WTC11 (cell line): ENCODE data around the gene IQGAP2. TPM values are rescaled to one million over a fixed set of nuclear protein-coding genes. Genes with fewer than 3 reads are reported as not detected.

Experiments
- ATAC-seq: fragments of 200-7000 bp; cut with Tn5 transposase; 2 replicates; pipeline ENCODE4 v1.10.0; 2021; ENCODE audit warnings: mild to moderate bottlenecking, moderate library complexity
- CTCF ChIA-PET: fragments of 300-600 bp; sonication (Branson Sonifier 250); formaldehyde crosslinking; loops from one replicate; lab custom pipeline; 2021; ENCODE audit warnings: antibody characterized with exemption; lab: Charles Lee
- POLR2A ChIA-PET: fragments of 350-600 bp; sonication (Branson Sonifier 250); formaldehyde crosslinking; loops from one replicate; lab custom pipeline; 2021; ENCODE audit warnings: antibody characterized with exemption; lab: Charles Lee
- DNase-seq: peaks from one replicate; pipeline ENCODE4 v3.0.0; 2021; ENCODE audit warnings: low spot score
- H3K27ac Mint-ChIP-seq: 2 replicates; pipeline ENCODE4 v1.8.0; 2021; ENCODE audit warnings: mixed read lengths
- H3K27me3 Mint-ChIP-seq: 2 replicates; pipeline ENCODE4 v1.8.0; 2021; ENCODE audit warnings: low read depth, mild to moderate bottlenecking, moderate library complexity, mixed read lengths
- H3K36me3 Mint-ChIP-seq: 2 replicates; pipeline ENCODE4 v1.8.0; 2021; ENCODE audit warnings: mixed read lengths
- H3K4me1 Mint-ChIP-seq: 2 replicates; pipeline ENCODE4 v1.8.0; 2022; ENCODE audit warnings: mixed read lengths
- H3K4me3 Mint-ChIP-seq: 2 replicates; pipeline ENCODE4 v1.8.0; 2021; ENCODE audit warnings: mild to moderate bottlenecking, moderate library complexity, mixed read lengths
- H3K9me3 Mint-ChIP-seq: 2 replicates; pipeline ENCODE4 v1.8.0; 2021; ENCODE audit warnings: mixed read lengths
- ELF4 ChIP-seq: sonication (generic); formaldehyde crosslinking; IDR thresholded peaks from 2 replicates; pipeline ENCODE4 v1.8.1; 2022; ENCODE audit warnings: low read depth, mild to moderate bottlenecking, moderate library complexity, missing genetic modification reagents
- FOXJ3 ChIP-seq: sonication (generic); formaldehyde crosslinking; IDR thresholded peaks from 2 replicates; pipeline ENCODE4 v1.9.0; 2021; ENCODE audit warnings: missing genetic modification reagents, mild to moderate bottlenecking, borderline replicate concordance
- GRHL2 ChIP-seq: fragments of 250-450 bp; sonication (Bioruptor Pico); IDR thresholded peaks from 2 replicates; pipeline ENCODE4 v1.8.0; 2022; ENCODE audit warnings: mild to moderate bottlenecking, moderate library complexity; ENCODE audit not compliant: insufficient replicate concordance, severe bottlenecking
- IRF2 ChIP-seq: sonication (generic); formaldehyde crosslinking; IDR thresholded peaks from 2 replicates; pipeline ENCODE4 v1.8.0; 2022; ENCODE audit warnings: low read depth, missing genetic modification reagents, borderline replicate concordance
- NFATC4 ChIP-seq: fragments of 250-450 bp; sonication (Bioruptor Pico); IDR thresholded peaks from 2 replicates; pipeline ENCODE4 v1.9.0; 2021; ENCODE audit warnings: mild to moderate bottlenecking
- NFYB ChIP-seq: sonication (generic); formaldehyde crosslinking; conservative IDR thresholded peaks from 2 replicates; pipeline ENCODE4 v1.8.0; 2022; ENCODE audit warnings: low read depth, missing genetic modification reagents
- NR1H2 ChIP-seq: sonication (generic); formaldehyde crosslinking; IDR thresholded peaks from 2 replicates; pipeline ENCODE4 v1.9.0; 2021; ENCODE audit warnings: mild to moderate bottlenecking, moderate library complexity, missing genetic modification reagents
- NR2C2 ChIP-seq: sonication (generic); formaldehyde crosslinking; IDR thresholded peaks from 2 replicates; pipeline ENCODE4 v1.8.0; 2022; ENCODE audit warnings: mild to moderate bottlenecking, missing genetic modification reagents
- RELA ChIP-seq: sonication (generic); formaldehyde crosslinking; IDR thresholded peaks from 2 replicates; pipeline ENCODE4 v1.8.1; 2022; ENCODE audit warnings: missing genetic modification reagents, mild to moderate bottlenecking, borderline replicate concordance
- TEAD4 ChIP-seq: sonication (generic); formaldehyde crosslinking; IDR thresholded peaks from 2 replicates; pipeline ENCODE4 v1.8.0; 2022; ENCODE audit warnings: mild to moderate bottlenecking, missing genetic modification reagents
- TP53 ChIP-seq: sonication (generic); formaldehyde crosslinking; IDR thresholded peaks from 2 replicates; pipeline ENCODE4 v1.8.1; 2023; ENCODE audit warnings: mild to moderate bottlenecking, missing genetic modification reagents
- ZNF263 ChIP-seq: sonication (generic); formaldehyde crosslinking; IDR thresholded peaks from 2 replicates; pipeline ENCODE4 v1.8.1; 2022; ENCODE audit warnings: low read depth, mild to moderate bottlenecking, moderate library complexity, missing genetic modification reagents
- ZNF416 ChIP-seq: fragments of 250-450 bp; sonication (Bioruptor Pico); IDR thresholded peaks from 2 replicates; pipeline ENCODE4 v1.9.0; 2021; ENCODE audit warnings: mild to moderate bottlenecking, inconsistent platforms
- total RNA-seq: library from RNA; stranded (reverse); gene quantifications from 3 replicates; pipeline ENCODE4 v1.2.3, GENCODE V29; 2021
- TF ChIP-seq, protein P1 (sequence below): sonication (generic); formaldehyde crosslinking; IDR thresholded peaks from 2 replicates; pipeline ENCODE4 v1.8.0; 2022; ENCODE audit warnings: mild to moderate bottlenecking, missing genetic modification reagents
- TF ChIP-seq, protein P2 (sequence below): sonication (generic); formaldehyde crosslinking; IDR thresholded peaks from 2 replicates; pipeline ENCODE4 v1.8.1; 2023; ENCODE audit warnings: mild to moderate bottlenecking, missing genetic modification reagents
- TF ChIP-seq, protein P3 (sequence below): fragments of 250-450 bp; sonication (Bioruptor Pico); IDR thresholded peaks from 2 replicates; pipeline ENCODE4 v1.9.0; 2021; ENCODE audit warnings: mild to moderate bottlenecking
- TF ChIP-seq, protein P4 (sequence below): fragments of 200-600 bp; IDR thresholded peaks from 2 replicates; pipeline ENCODE4 v1.8.0; 2022; ENCODE audit warnings: antibody characterized with exemption
- TF ChIP-seq, protein P5 (sequence below): sonication (generic); formaldehyde crosslinking; conservative IDR thresholded peaks from 2 replicates; pipeline ENCODE4 v1.8.1; 2023; ENCODE audit warnings: mild to moderate bottlenecking, low read depth, missing genetic modification reagents, moderate library complexity
- TF ChIP-seq, protein P6 (sequence below): fragments of 250-450 bp; sonication (Bioruptor Pico); IDR thresholded peaks from 2 replicates; pipeline ENCODE4 v2.1.2; 2022; ENCODE audit warnings: mild to moderate bottlenecking, moderate library complexity
- TF ChIP-seq, protein P7 (sequence below): fragments of 250-450 bp; sonication (Bioruptor Pico); IDR thresholded peaks from 2 replicates; pipeline ENCODE4 v1.9.0; 2021; ENCODE audit warnings: mild to moderate bottlenecking

Gene IQGAP2
- total RNA-seq, 1 experiment from 2014 or later, result 70.6 TPM

DNA sequence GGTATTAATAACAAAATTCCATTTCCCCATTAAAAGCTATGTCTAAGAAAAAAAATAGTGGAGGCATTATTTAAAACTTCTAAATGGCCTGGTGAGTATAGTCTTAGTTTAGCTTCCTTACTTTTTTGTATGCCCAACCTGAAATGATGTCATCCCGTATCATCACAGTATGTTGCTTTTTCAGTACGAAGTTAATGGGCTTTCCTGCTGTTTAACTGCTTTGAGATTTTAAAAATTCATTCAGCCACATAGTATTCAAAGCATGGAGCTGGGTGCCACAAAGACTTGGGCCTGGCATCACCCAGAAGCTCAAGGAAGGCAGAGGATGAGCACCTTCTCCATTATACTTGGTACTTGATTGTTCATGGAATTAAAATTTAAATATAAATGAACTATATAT is 212.7 kb downstream of the IQGAP2 start (continued):
- TF ChIP-seq, protein P1, sequence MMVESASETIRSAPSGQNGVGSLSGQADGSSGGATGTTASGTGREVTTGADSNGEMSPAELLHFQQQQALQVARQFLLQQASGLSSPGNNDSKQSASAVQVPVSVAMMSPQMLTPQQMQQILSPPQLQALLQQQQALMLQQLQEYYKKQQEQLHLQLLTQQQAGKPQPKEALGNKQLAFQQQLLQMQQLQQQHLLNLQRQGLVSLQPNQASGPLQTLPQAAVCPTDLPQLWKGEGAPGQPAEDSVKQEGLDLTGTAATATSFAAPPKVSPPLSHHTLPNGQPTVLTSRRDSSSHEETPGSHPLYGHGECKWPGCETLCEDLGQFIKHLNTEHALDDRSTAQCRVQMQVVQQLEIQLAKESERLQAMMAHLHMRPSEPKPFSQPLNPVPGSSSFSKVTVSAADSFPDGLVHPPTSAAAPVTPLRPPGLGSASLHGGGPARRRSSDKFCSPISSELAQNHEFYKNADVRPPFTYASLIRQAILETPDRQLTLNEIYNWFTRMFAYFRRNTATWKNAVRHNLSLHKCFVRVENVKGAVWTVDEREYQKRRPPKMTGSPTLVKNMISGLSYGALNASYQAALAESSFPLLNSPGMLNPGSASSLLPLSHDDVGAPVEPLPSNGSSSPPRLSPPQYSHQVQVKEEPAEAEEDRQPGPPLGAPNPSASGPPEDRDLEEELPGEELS (CRISPR knock-in tag), result no peak
- TF ChIP-seq FOXJ3 (CRISPR knock-in tag) (no peak), NFYB (CRISPR knock-in tag) (no peak), NFATC4 (CRISPR knock-in tag) (no peak)

DNA sequence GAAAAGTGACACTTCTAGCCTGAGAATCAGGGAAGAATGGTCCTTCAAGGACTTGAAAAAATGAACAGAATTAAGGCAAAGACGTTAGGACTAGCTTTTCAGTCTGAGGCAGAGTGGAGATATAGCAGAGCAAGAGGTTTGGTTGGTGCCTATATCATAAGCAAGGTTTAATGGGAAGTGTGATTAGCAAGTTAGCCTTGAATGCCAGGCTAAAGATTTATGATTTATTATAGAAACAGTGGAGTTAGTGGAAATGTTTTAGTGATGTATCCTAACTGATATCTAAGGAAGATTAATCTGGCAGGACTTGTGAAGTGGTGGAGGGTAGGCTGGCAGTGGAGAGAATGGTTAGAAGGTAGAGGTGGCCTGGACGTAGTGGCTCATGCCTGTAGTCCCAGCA is 213.1 kb downstream of the IQGAP2 start:
- no peak for ATAC-seq
- Mint-ChIP-seq H3K27me3 (no peaks in the 10 kb centered on the region), H3K9me3 (no peaks in the 10 kb centered on the region), H3K4me3 (no peak overlapping the region), H3K4me1 (peaks cover 6% of the 10 kb centered on the region; the same call in 1 of the 2 replicates), H3K27ac (0 out of 2 replicates have a peak overlapping the region, but pooled peaks have one; percentile 10), H3K36me3 (peaks cover 7% of the 10 kb centered on the region; the same call in 1 of the 2 replicates)
- DNase-seq, result no peak
- no peak for TF ChIP-seq ZNF263 (CRISPR knock-in tag)
- TF ChIP-seq, protein P2, sequence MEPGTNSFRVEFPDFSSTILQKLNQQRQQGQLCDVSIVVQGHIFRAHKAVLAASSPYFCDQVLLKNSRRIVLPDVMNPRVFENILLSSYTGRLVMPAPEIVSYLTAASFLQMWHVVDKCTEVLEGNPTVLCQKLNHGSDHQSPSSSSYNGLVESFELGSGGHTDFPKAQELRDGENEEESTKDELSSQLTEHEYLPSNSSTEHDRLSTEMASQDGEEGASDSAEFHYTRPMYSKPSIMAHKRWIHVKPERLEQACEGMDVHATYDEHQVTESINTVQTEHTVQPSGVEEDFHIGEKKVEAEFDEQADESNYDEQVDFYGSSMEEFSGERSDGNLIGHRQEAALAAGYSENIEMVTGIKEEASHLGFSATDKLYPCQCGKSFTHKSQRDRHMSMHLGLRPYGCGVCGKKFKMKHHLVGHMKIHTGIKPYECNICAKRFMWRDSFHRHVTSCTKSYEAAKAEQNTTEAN (CRISPR knock-in tag), result no peak
- no peak for TF ChIP-seq IRF2 (CRISPR knock-in tag)
- TF ChIP-seq, protein P3, sequence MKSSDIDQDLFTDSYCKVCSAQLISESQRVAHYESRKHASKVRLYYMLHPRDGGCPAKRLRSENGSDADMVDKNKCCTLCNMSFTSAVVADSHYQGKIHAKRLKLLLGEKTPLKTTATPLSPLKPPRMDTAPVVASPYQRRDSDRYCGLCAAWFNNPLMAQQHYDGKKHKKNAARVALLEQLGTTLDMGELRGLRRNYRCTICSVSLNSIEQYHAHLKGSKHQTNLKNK, result no peak
- no peak for TF ChIP-seq ELF4 (CRISPR knock-in tag)
- TF ChIP-seq ZNF416, result no peak
- no peak for TF ChIP-seq NR2C2 (CRISPR knock-in tag)
- TF ChIP-seq, protein P4, sequence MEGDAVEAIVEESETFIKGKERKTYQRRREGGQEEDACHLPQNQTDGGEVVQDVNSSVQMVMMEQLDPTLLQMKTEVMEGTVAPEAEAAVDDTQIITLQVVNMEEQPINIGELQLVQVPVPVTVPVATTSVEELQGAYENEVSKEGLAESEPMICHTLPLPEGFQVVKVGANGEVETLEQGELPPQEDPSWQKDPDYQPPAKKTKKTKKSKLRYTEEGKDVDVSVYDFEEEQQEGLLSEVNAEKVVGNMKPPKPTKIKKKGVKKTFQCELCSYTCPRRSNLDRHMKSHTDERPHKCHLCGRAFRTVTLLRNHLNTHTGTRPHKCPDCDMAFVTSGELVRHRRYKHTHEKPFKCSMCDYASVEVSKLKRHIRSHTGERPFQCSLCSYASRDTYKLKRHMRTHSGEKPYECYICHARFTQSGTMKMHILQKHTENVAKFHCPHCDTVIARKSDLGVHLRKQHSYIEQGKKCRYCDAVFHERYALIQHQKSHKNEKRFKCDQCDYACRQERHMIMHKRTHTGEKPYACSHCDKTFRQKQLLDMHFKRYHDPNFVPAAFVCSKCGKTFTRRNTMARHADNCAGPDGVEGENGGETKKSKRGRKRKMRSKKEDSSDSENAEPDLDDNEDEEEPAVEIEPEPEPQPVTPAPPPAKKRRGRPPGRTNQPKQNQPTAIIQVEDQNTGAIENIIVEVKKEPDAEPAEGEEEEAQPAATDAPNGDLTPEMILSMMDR, result no peak
- no peak for TF ChIP-seq TP53 (CRISPR knock-in tag)
- TF ChIP-seq TEAD4 (CRISPR knock-in tag), result no peak
- TF ChIP-seq, protein P5, sequence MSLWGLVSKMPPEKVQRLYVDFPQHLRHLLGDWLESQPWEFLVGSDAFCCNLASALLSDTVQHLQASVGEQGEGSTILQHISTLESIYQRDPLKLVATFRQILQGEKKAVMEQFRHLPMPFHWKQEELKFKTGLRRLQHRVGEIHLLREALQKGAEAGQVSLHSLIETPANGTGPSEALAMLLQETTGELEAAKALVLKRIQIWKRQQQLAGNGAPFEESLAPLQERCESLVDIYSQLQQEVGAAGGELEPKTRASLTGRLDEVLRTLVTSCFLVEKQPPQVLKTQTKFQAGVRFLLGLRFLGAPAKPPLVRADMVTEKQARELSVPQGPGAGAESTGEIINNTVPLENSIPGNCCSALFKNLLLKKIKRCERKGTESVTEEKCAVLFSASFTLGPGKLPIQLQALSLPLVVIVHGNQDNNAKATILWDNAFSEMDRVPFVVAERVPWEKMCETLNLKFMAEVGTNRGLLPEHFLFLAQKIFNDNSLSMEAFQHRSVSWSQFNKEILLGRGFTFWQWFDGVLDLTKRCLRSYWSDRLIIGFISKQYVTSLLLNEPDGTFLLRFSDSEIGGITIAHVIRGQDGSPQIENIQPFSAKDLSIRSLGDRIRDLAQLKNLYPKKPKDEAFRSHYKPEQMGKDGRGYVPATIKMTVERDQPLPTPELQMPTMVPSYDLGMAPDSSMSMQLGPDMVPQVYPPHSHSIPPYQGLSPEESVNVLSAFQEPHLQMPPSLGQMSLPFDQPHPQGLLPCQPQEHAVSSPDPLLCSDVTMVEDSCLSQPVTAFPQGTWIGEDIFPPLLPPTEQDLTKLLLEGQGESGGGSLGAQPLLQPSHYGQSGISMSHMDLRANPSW (CRISPR knock-in tag), result no peak
- no peak for TF ChIP-seq NFATC4 (CRISPR knock-in tag)
- no peak for TF ChIP-seq RELA (CRISPR knock-in tag)
- TF ChIP-seq, protein P6, sequence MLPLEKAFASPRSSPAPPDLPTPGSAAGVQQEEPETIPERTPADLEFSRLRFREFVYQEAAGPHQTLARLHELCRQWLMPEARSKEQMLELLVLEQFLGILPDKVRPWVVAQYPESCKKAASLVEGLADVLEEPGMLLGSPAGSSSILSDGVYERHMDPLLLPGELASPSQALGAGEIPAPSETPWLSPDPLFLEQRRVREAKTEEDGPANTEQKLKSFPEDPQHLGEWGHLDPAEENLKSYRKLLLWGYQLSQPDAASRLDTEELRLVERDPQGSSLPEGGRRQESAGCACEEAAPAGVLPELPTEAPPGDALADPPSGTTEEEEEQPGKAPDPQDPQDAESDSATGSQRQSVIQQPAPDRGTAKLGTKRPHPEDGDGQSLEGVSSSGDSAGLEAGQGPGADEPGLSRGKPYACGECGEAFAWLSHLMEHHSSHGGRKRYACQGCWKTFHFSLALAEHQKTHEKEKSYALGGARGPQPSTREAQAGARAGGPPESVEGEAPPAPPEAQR, result no peak
- TF ChIP-seq, protein P7, sequence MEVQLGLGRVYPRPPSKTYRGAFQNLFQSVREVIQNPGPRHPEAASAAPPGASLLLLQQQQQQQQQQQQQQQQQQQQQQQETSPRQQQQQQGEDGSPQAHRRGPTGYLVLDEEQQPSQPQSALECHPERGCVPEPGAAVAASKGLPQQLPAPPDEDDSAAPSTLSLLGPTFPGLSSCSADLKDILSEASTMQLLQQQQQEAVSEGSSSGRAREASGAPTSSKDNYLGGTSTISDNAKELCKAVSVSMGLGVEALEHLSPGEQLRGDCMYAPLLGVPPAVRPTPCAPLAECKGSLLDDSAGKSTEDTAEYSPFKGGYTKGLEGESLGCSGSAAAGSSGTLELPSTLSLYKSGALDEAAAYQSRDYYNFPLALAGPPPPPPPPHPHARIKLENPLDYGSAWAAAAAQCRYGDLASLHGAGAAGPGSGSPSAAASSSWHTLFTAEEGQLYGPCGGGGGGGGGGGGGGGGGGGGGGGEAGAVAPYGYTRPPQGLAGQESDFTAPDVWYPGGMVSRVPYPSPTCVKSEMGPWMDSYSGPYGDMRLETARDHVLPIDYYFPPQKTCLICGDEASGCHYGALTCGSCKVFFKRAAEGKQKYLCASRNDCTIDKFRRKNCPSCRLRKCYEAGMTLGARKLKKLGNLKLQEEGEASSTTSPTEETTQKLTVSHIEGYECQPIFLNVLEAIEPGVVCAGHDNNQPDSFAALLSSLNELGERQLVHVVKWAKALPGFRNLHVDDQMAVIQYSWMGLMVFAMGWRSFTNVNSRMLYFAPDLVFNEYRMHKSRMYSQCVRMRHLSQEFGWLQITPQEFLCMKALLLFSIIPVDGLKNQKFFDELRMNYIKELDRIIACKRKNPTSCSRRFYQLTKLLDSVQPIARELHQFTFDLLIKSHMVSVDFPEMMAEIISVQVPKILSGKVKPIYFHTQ (CRISPR knock-in tag), result no peak
- no peak for TF ChIP-seq NR1H2 (CRISPR knock-in tag)
- no peak for TF ChIP-seq GRHL2 (CRISPR knock-in tag)
- no peak for TF ChIP-seq FOXJ3 (CRISPR knock-in tag)
- POLR2A ChIA-PET, result no interaction called here
- CTCF ChIA-PET, result interaction anchor here (1.0 kb wide), 1 partner anchor 158 kb away, joined by 3 read pairs; no protein-coding TSS in a partner anchor
